Parathyroid adenoma (tissue), 2 donors: ENCODE data around the gene TACR2.
A peak's percentile ranks its signal among the peaks of the same experiment; 100 is the strongest.

Experiments used
- H2AFZ ChIP-seq: fragments of 300-600 bp; sonication (generic); one replicate; pipeline ENCODE4 v1.7.0; 2017; ENCODE audit warnings: antibody characterized with exemption, mild to moderate bottlenecking
- H3K27ac ChIP-seq: fragments of 300-600 bp; sonication (generic); one replicate; pipeline ENCODE4 v1.7.0; 2017
- H3K27me3 ChIP-seq: fragments of 300-600 bp; sonication (generic); one replicate; pipeline ENCODE4 v1.7.0; 2017; ENCODE audit warnings: low read length; ENCODE audit not compliant: control insufficient read depth, insufficient read depth
- H3K36me3 ChIP-seq: fragments of 300-600 bp; sonication (generic); one replicate; pipeline ENCODE4 v1.7.0; 2017; ENCODE audit warnings: low read length; ENCODE audit not compliant: control insufficient read depth, insufficient read depth
- H3K4me1 ChIP-seq: fragments of 300-600 bp; sonication (generic); one replicate; pipeline ENCODE4 v1.7.0; 2017; ENCODE audit warnings: control low read depth
- H3K4me2 ChIP-seq: fragments of 300-600 bp; sonication (generic); one replicate; pipeline ENCODE4 v1.7.0; 2017; ENCODE audit warnings: low read length
- H3K4me3 ChIP-seq: fragments of 300-600 bp; sonication (generic); one replicate; pipeline ENCODE4 v1.7.0; 2017; ENCODE audit warnings: low read depth, low read length
- H3K79me2 ChIP-seq: fragments of 300-600 bp; sonication (generic); one replicate; pipeline ENCODE4 v1.7.0; 2017; ENCODE audit warnings: control low read depth
- H3K9ac ChIP-seq: fragments of 300-600 bp; sonication (generic); one replicate; pipeline ENCODE4 v1.7.0; 2017; ENCODE audit warnings: mild to moderate bottlenecking
- H3K9me3 ChIP-seq: fragments of 300-600 bp; sonication (generic); one replicate; pipeline ENCODE4 v1.7.0; 2017; ENCODE audit warnings: low read length; ENCODE audit not compliant: control insufficient read depth
- CTCF ChIP-seq: fragments of 300-600 bp; sonication (generic); IDR thresholded peaks from one replicate; pipeline ENCODE4 v1.7.0; 2017; ENCODE audit warnings: antibody characterized with exemption, mild to moderate bottlenecking
- donor health status: primary hyperparathyroidism.

TACR2 gene

GRCh38 chr10:69374931-69375306 lies 41.8 kb downstream of the TACR2 start:
- H3K27ac ChIP-seq, result peak overlapping the region; percentile 64

GRCh38 chr10:69374242-69374641 lies 42.5 kb downstream of the TACR2 start:
- Histone ChIP-seq H3K4me3 (no peak overlapping the region), H3K4me1 (peaks cover 7% of the 10 kb centered on the region), H2AFZ (no peak overlapping the region), H3K4me2 (no peak overlapping the region), H3K79me2 (no peaks in the 10 kb centered on the region), H3K27me3 (no peaks in the 10 kb centered on the region), H3K36me3 (no peaks in the 10 kb centered on the region), H3K27ac (no peak overlapping the region), H3K9ac (no peak overlapping the region), H3K9me3 (no peaks in the 10 kb centered on the region)
- TF ChIP-seq CTCF, result no peak

More at GRCh38 chr10:69374931-69375306, 41.8 kb downstream of the TACR2 start:
- Histone ChIP-seq H3K27me3 (no peaks in the 10 kb centered on the region), H3K4me1 (peaks cover 7% of the 10 kb centered on the region), H3K4me3 (no peak overlapping the region), H3K9me3 (no peaks in the 10 kb centered on the region), H3K4me2 (no peak overlapping the region), H3K79me2 (no peaks in the 10 kb centered on the region), H2AFZ (no peak overlapping the region), H3K9ac (no peak overlapping the region), H3K36me3 (no peaks in the 10 kb centered on the region)
- TF ChIP-seq CTCF, result no peak

DNA sequence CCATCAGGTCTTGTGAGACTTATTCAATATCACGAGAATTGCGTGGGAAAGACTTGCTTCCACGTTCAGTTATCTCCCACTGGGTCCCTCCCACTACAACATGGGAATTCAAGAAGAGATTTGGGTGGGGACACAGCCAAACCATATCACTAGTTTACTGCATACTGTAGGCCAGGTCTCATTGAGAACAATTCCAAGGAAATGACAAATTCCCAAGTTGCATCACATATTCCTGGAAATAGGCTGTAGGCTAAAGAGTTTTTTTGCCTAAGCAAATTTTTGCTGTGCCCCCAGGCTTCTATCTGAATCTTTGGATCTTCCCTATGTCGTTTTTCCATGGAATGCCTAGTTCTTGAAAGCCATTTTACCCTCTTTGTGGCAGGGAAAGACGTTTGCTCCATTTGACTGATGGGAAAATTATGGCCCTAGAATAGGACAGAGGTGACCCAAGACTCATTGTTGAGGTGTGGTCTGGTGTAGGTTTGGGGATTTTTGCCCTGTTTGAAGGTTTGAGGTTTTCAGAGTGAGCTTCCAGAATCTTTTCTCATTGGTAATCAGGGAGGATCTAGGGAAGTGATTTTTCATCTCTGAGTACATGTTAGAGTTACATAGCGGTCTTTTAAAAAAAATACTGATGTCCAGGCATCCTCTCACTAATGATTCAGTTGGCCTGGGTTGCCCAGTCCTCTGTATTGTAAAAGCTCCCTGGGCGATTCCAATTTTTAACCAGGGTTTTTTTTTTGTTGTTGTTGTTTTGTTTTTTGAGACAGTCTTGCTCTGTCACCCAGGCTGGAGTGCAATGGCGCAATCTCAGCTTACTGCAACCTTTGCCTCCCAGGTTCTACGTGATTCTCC lies 44.4 kb downstream of the TACR2 start:
- Histone ChIP-seq H3K4me3 (no peak overlapping the region), H3K9me3 (no peaks in the 10 kb centered on the region), H2AFZ (no peak overlapping the region), H3K4me2 (no peak overlapping the region), H3K4me1 (peaks cover 7% of the 10 kb centered on the region), H3K27ac (no peak overlapping the region), H3K27me3 (no peaks in the 10 kb centered on the region), H3K9ac (no peak overlapping the region), H3K79me2 (no peaks in the 10 kb centered on the region), H3K36me3 (no peaks in the 10 kb centered on the region)
- no peak for TF ChIP-seq CTCF

- no peak for TF ChIP-seq CTCF
- Histone ChIP-seq H3K79me2 (peaks cover 6% of the 10 kb centered on the region), H3K4me1 (no peaks in the 10 kb centered on the region), H3K27ac (no peak overlapping the region), H3K9me3 (no peaks in the 10 kb centered on the region), H3K36me3 (no peaks in the 10 kb centered on the region), H3K9ac (no peak overlapping the region), H2AFZ (no peak overlapping the region), H3K27me3 (no peaks in the 10 kb centered on the region), H3K4me3 (no peak overlapping the region), H3K4me2 (no peak overlapping the region)
Measured at GRCh38 chr10:69367469-69367868, 49.2 kb downstream of the TACR2 start.

DNA sequence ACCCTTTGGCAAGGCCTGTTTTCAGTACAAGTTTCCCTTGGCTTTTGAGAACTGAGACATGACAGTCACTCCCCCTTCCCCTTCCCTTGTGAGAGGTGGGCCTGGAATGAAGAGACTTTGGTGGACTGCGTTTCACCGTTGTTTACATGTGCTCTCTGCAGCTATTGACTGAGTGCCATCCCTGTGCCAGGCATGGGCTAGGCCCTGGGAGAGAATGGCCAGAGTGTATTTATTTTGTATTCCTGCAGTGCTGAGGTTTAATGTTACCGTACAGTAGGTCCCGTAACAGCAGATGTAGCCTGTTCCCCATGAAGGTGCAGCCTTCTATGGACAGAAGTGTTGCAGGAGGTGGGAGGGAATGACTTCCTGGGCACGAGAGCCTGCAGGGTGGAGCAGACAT lies 50.0 kb downstream of the TACR2 start:
- no peaks in the 10 kb centered on the region for H3K4me1 ChIP-seq
- peaks cover 6% of the 10 kb centered on the region for H3K79me2 ChIP-seq
- no peak for TF ChIP-seq CTCF
- no peaks in the 10 kb centered on the region for H3K9me3 ChIP-seq
- H3K4me2 ChIP-seq, result no peak overlapping the region
- no peak overlapping the region for H3K9ac ChIP-seq
- H2AFZ ChIP-seq, result no peak overlapping the region
- H3K27ac ChIP-seq, result no peak overlapping the region
- no peak overlapping the region for H3K4me3 ChIP-seq
- H3K27me3 ChIP-seq, result no peaks in the 10 kb centered on the region
- H3K36me3 ChIP-seq, result no peaks in the 10 kb centered on the region
